GM23338 (cell line): ENCODE data around the gene VPS54.

Source experiments
- CTCF ChIP-seq, 2 experiments: fragments of 200-600 bp in 1 of 2; sonication (generic) in 1 of 2; conservative IDR thresholded peaks; 2 replicates each; pipeline versions ENCODE4 v1.5.1 to v1.6.1; 2016 to 2017; ENCODE audit warnings: antibody characterized with exemption in 2 of 2, low read depth in 2 of 2, mild to moderate bottlenecking in 2 of 2, moderate library complexity in 1 of 2
- EZH2 ChIP-seq: fragments of 200-600 bp; sonication (generic); IDR thresholded peaks from one replicate; pipeline ENCODE4 v1.8.0; 2017; ENCODE audit warnings: antibody characterized with exemption, mild to moderate bottlenecking, low read depth; ENCODE audit not compliant: unreplicated experiment
- REST ChIP-seq: IDR thresholded peaks from one replicate; pipeline ENCODE4 v1.6.1; 2018; ENCODE audit warnings: antibody characterized with exemption; ENCODE audit not compliant: unreplicated experiment

- TF ChIP-seq EZH2, result no peak
- no peak for TF ChIP-seq CTCF (conservative IDR thresholded peaks at IDR 0.05; ENCODE audit: low read depth in 2 of 2)
- no peak for TF ChIP-seq REST
Observed at GRCh38 chr2:63890678-63891077, 128.6 kb downstream of the VPS54 start.
